HL-60 (cell line): Measurements from ENCODE around the gene SLC25A47.
A peak's percentile ranks its signal among the peaks of the same experiment; 100 is the strongest.

ENCODE experiments used
- POLR2AphosphoS5 ChIP-seq: IDR thresholded peaks from 2 replicates; pipeline ENCODE4 v1.6.1; 2012; ENCODE audit warnings: low read depth
- TF ChIP-seq, protein P1 (sequence below): IDR thresholded peaks from one replicate; pipeline ENCODE4 v1.5.1; 2011; ENCODE audit warnings: low read length, control low read depth, inconsistent platforms; ENCODE audit not compliant: insufficient read depth
- TF ChIP-seq, protein P2 (sequence below): IDR thresholded peaks from 2 replicates; pipeline ENCODE4 v1.6.1; 2012; ENCODE audit warnings: low read depth; ENCODE audit not compliant: insufficient replicate concordance

DNA sequence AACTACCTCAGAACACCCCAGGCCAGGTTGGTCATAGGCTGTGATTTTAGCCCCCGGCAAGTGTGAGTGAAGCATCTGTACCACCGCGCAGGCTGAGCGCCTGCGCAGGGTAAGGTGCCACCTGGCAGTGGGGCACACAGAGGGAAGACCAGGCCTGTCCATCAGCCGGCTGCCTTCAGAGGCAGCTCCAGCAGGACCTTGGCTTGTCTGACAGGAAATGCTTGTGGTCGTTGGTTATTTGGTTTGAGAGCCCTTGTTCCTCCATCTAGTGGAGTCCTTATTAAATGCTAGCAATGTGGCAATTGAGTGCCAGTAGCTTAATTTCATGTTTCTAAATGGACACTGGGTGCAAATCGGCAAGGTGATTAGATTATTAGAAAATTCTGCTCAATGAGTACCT, 44.4 kb upstream of the SLC25A47 start:
- TF ChIP-seq, protein P1, sequence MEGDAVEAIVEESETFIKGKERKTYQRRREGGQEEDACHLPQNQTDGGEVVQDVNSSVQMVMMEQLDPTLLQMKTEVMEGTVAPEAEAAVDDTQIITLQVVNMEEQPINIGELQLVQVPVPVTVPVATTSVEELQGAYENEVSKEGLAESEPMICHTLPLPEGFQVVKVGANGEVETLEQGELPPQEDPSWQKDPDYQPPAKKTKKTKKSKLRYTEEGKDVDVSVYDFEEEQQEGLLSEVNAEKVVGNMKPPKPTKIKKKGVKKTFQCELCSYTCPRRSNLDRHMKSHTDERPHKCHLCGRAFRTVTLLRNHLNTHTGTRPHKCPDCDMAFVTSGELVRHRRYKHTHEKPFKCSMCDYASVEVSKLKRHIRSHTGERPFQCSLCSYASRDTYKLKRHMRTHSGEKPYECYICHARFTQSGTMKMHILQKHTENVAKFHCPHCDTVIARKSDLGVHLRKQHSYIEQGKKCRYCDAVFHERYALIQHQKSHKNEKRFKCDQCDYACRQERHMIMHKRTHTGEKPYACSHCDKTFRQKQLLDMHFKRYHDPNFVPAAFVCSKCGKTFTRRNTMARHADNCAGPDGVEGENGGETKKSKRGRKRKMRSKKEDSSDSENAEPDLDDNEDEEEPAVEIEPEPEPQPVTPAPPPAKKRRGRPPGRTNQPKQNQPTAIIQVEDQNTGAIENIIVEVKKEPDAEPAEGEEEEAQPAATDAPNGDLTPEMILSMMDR: peak; percentile 7
- TF ChIP-seq POLR2AphosphoS5: 0 out of 2 replicates have a peak, but pooled peaks have one; percentile 36
- TF ChIP-seq, protein P2, sequence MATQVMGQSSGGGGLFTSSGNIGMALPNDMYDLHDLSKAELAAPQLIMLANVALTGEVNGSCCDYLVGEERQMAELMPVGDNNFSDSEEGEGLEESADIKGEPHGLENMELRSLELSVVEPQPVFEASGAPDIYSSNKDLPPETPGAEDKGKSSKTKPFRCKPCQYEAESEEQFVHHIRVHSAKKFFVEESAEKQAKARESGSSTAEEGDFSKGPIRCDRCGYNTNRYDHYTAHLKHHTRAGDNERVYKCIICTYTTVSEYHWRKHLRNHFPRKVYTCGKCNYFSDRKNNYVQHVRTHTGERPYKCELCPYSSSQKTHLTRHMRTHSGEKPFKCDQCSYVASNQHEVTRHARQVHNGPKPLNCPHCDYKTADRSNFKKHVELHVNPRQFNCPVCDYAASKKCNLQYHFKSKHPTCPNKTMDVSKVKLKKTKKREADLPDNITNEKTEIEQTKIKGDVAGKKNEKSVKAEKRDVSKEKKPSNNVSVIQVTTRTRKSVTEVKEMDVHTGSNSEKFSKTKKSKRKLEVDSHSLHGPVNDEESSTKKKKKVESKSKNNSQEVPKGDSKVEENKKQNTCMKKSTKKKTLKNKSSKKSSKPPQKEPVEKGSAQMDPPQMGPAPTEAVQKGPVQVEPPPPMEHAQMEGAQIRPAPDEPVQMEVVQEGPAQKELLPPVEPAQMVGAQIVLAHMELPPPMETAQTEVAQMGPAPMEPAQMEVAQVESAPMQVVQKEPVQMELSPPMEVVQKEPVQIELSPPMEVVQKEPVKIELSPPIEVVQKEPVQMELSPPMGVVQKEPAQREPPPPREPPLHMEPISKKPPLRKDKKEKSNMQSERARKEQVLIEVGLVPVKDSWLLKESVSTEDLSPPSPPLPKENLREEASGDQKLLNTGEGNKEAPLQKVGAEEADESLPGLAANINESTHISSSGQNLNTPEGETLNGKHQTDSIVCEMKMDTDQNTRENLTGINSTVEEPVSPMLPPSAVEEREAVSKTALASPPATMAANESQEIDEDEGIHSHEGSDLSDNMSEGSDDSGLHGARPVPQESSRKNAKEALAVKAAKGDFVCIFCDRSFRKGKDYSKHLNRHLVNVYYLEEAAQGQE: no peak
